Endothelial cell of umbilical vein (primary cell): Measurements from ENCODE around the gene SLC9C1. TPM values are rescaled to one million over a fixed set of nuclear protein-coding genes. Genes with fewer than 3 reads are reported as not detected.

Source experiments
- BruUV-seq: library from RNA; stranded (reverse); fragments of 400-500 nt; replicated peaks from 2 replicates; lab custom pipeline; 2021; lab: Mats Ljungman, UMichigan
- CTCF ChIA-PET: fragments of 300-600, 350-600 bp; sonication (Branson Sonifier 250); formaldehyde crosslinking; loops from one replicate; lab custom pipeline; 2021; ENCODE audit warnings: antibody characterized with exemption, inconsistent platforms; lab: Charles Lee
- POLR2A ChIA-PET: fragments of 300-600, 350-600 bp; sonication (Branson Sonifier 250); formaldehyde crosslinking; loops from one replicate; lab custom pipeline; 2021; ENCODE audit warnings: antibody characterized with exemption, inconsistent platforms; lab: Charles Lee
- DNase-seq: peaks from one replicate; pipeline ENCODE4 v3.0.0-alpha.2; 2011; ENCODE audit warnings: low read depth, low spot score
- FAIRE-seq: peaks from 2 replicates; lab custom pipeline; 2011; peaks lifted over from hg19 to GRCh38; lab: Jason Lieb, UNC
- H2AFZ ChIP-seq: 2 replicates; pipeline ENCODE4 v1.6.0; 2012; ENCODE audit warnings: low read depth, low read length, control low read depth, inconsistent platforms
- H3K27ac ChIP-seq: 2 replicates; pipeline ENCODE4 v1.5.1; 2011; ENCODE audit warnings: low read depth, mild to moderate bottlenecking, control low read depth, low read length, moderate library complexity; ENCODE audit not compliant: insufficient read depth
- H3K27me3 ChIP-seq, 2 experiments: 2 replicates each; pipeline versions ENCODE4 v1.6.0 to v1.6.1; 2011; ENCODE audit warnings: low read length in 2 of 2, mixed read lengths in 1 of 2; ENCODE audit not compliant: control insufficient read depth in 2 of 2, insufficient read depth in 2 of 2
- H3K36me3 ChIP-seq, 2 experiments: 2 replicates in 1 of 2; 3 replicates in 1 of 2; pipeline ENCODE4 v1.5.1; 2011; ENCODE audit warnings: low read length in 2 of 2, mild to moderate bottlenecking in 1 of 2, moderate library complexity in 1 of 2; ENCODE audit not compliant: control insufficient read depth in 2 of 2, insufficient read depth in 2 of 2; ENCODE audit errors: extremely low read depth in 1 of 2
- H3K4me1 ChIP-seq: 3 replicates; pipeline ENCODE4 v1.5.1; 2011; ENCODE audit warnings: mild to moderate bottlenecking, low read length; ENCODE audit not compliant: control insufficient read depth, insufficient read depth; ENCODE audit errors: extremely low read depth
- H3K4me2 ChIP-seq: 2 replicates; pipeline ENCODE4 v1.6.1; 2011; ENCODE audit warnings: low read length, control low read depth, mixed read lengths; ENCODE audit not compliant: insufficient read depth
- H3K4me3 ChIP-seq, 3 experiments: fragments of 200-600 bp in 1 of 3; sonication (generic), shearing (Covaris generic) in 1 of 3; replicated peaks in 1 of 3; 2 replicates each; pipeline ENCODE4 v1.5.1; 2011 to 2016; ENCODE audit warnings: control low read depth in 3 of 3, low read length in 3 of 3, mild to moderate bottlenecking in 2 of 3, inconsistent platforms in 1 of 3, low read depth in 1 of 3, moderate library complexity in 1 of 3; ENCODE audit not compliant: insufficient read depth in 1 of 3
- H3K79me2 ChIP-seq: 2 replicates; pipeline ENCODE4 v1.6.0; 2012; ENCODE audit warnings: low read length, inconsistent platforms; ENCODE audit not compliant: control insufficient read depth, insufficient read depth
- H3K9ac ChIP-seq: replicated peaks from 2 replicates; pipeline ENCODE3; 2011; ENCODE audit warnings: low read length, control low read depth; ENCODE audit not compliant: insufficient read depth; ENCODE audit errors: extremely low read depth
- H3K9me1 ChIP-seq: replicated peaks from 3 replicates; pipeline ENCODE4 v1.6.0; 2011; ENCODE audit warnings: mild to moderate bottlenecking, low read length; ENCODE audit not compliant: control insufficient read depth, insufficient read depth; ENCODE audit errors: extremely low read depth
- H3K9me3 ChIP-seq: replicated peaks from 2 replicates; pipeline ENCODE4 v1.5.1; 2012; ENCODE audit warnings: low read length, inconsistent platforms; ENCODE audit not compliant: control insufficient read depth, insufficient read depth
- H4K20me1 ChIP-seq: replicated peaks from 2 replicates; pipeline ENCODE3; 2011; ENCODE audit warnings: mild to moderate bottlenecking, low read length; ENCODE audit not compliant: control insufficient read depth, insufficient read depth; ENCODE audit errors: extremely low read depth
- CTCF ChIP-seq, 2 donors: IDR thresholded peaks; 1 replicate in 1 of 2; 2 replicates in 1 of 2; pipeline ENCODE4 v1.5.1; 2011; ENCODE audit warnings: low read length in 2 of 2, mild to moderate bottlenecking in 2 of 2, moderate library complexity in 2 of 2, control low read depth in 1 of 2, inconsistent platforms in 1 of 2, low read depth in 1 of 2; ENCODE audit not compliant: insufficient read depth in 1 of 2; ENCODE audit errors: extremely low read depth in 1 of 2
- EZH2 ChIP-seq: IDR thresholded peaks from 2 replicates; pipeline ENCODE4 v1.6.1; 2012; ENCODE audit warnings: borderline replicate concordance, low read depth, mild to moderate bottlenecking, moderate library complexity, low read length, inconsistent platforms; ENCODE audit not compliant: severe bottlenecking
- FOS ChIP-seq: IDR thresholded peaks from 2 replicates; pipeline ENCODE4 v1.6.1; 2011; ENCODE audit warnings: mild to moderate bottlenecking, low read length, moderate library complexity, borderline replicate concordance; ENCODE audit not compliant: insufficient read depth
- JUN ChIP-seq: IDR thresholded peaks from 2 replicates; pipeline ENCODE4 v1.6.1; 2011; ENCODE audit warnings: borderline replicate concordance, low read depth; ENCODE audit not compliant: insufficient read length, insufficient read depth
- MYC ChIP-seq: IDR thresholded peaks from one replicate; pipeline ENCODE4 v1.6.1; 2011; ENCODE audit warnings: mild to moderate bottlenecking, low read depth, low read length
- dilution Hi-C: fragments of 300-500 bp; cut with MboI; formaldehyde crosslinking; loops from one replicate; pipeline ENCODE4 v1.15.0; 2019; ENCODE audit warnings: low sequenced_read_pairs; ENCODE audit not compliant: extremely low pct_ligation_motif_present
- intact Hi-C: fragments of 100-400 bp; cut with micrococcal nuclease; formaldehyde crosslinking; loops from one replicate; pipeline ENCODE4 v1.10.0; 2022
- polyA plus RNA-seq, 4 experiments: library from polyadenylated mRNA; depleted of rRNA in 3 of 4; stranded (reverse) in 3 of 4; unstranded in 1 of 4; fragments of >200 nt; gene quantifications; 2 replicates each; pipeline versions ENCODE4 v1.2.1 to v1.2.3, GENCODE V29; 2011 to 2012; ENCODE audit warnings: missing spikeins in 1 of 4
- total RNA-seq: library from RNA; stranded (reverse); gene quantifications from 2 replicates; pipeline ENCODE4 v1.2.3, GENCODE V29; 2021

SLC9C1 gene
- total and polyA plus RNA-seq, 2 donors (not counting 3 experiments of a cell fraction or from before 2014, with no cell fraction given): not detected

DNA sequence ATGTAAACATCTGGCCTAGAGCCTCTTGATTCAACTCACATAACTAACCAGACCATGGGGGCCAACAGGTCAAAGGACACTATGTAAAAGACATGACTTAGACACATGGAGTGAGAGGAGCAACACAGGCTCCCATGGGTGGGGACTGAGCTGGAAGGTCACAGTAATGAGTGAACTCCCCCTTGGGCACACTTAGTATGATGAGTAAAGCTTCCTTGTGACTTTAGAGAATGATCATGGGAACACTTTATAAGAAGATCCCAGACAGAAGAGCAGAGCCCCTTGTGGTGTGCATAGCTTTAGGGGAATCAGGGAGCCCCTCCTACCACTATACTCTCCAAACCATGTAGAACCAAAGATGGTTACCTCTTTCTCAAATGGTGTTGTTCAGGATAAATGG, 171.1 kb downstream of the SLC9C1 start:
- FAIRE-seq: no peak
- Histone ChIP-seq H3K4me3 (no peak overlapping the region), H3K9me1 (no peaks in the 10 kb centered on the region), H3K27ac (no peak overlapping the region), H3K4me1 (no peaks in the 10 kb centered on the region), H3K9me3 (no peaks in the 10 kb centered on the region), H3K9ac (no peak overlapping the region), H3K27me3 (no peaks in the 10 kb centered on the region), H4K20me1 (no peaks in the 10 kb centered on the region), H2AFZ (no peak overlapping the region), H3K4me2 (no peak overlapping the region), H3K36me3 (no peaks in the 10 kb centered on the region), H3K79me2 (no peaks in the 10 kb centered on the region)
- TF ChIP-seq JUN (no peak), EZH2 (no peak), CTCF (IDR thresholded peaks at IDR 0.05; ENCODE audit: extremely low read depth in 1 of 2, insufficient read depth in 1 of 2, low read depth in 1 of 2, low read length in 2 of 2) (no peak), FOS (no peak), MYC (no peak)
- POLR2A ChIA-PET: no interaction called here
- no peak for DNase-seq
- dilution Hi-C loops: no loop called here
- intact Hi-C loops: no loop called here
- BruUV-seq: no TSS peak
- CTCF ChIA-PET: interaction anchor here (1.3 to 4.3 kb wide), 3 partner anchors 11 to 79 kb away, joined by 3 to 26 read pairs (median 3); no protein-coding TSS in a partner anchor
